HepG2 (cell line): ENCODE measurements around the gene ZBTB7C. TPM values are rescaled to one million over a fixed set of nuclear protein-coding genes. Genes with fewer than 3 reads are reported as not detected.

Experiments
- CSRNP1 ChIP-seq: sonication (generic); formaldehyde crosslinking; IDR thresholded peaks from 2 replicates; pipeline ENCODE4 v1.8.1; 2023; ENCODE audit warnings: mild to moderate bottlenecking, missing genetic modification reagents
- FOXO4 ChIP-seq: sonication (generic); formaldehyde crosslinking; conservative IDR thresholded peaks from 2 replicates; pipeline ENCODE4 v1.8.1; 2023; ENCODE audit warnings: missing genetic modification reagents
- HDAC1 ChIP-seq: sonication (generic); formaldehyde crosslinking; IDR thresholded peaks from 2 replicates; pipeline ENCODE4 v1.5.1; 2020; ENCODE audit warnings: mild to moderate bottlenecking, missing genetic modification reagents
- HNF4A ChIP-seq: sonication (generic); formaldehyde crosslinking; IDR thresholded peaks from 2 replicates; pipeline ENCODE4 v1.4.0; 2020; ENCODE audit warnings: missing genetic modification reagents
- LRRFIP1 ChIP-seq: sonication (generic); formaldehyde crosslinking; conservative IDR thresholded peaks from 2 replicates; pipeline ENCODE4 v1.4.0; 2020; ENCODE audit warnings: missing genetic modification reagents
- MAX ChIP-seq: IDR thresholded peaks from 2 replicates; pipeline ENCODE4 v1.6.1; 2012; ENCODE audit warnings: inconsistent platforms
- NR2F6 ChIP-seq, 2 experiments: IDR thresholded peaks; 2 replicates each; pipeline ENCODE4 v1.6.1; 2016; ENCODE audit warnings: antibody characterized with exemption in 1 of 2, mild to moderate bottlenecking in 1 of 2
- PAXIP1 ChIP-seq: sonication (generic); formaldehyde crosslinking; conservative IDR thresholded peaks from 2 replicates; pipeline ENCODE4 v1.4.0; 2020; ENCODE audit warnings: mild to moderate bottlenecking, missing genetic modification reagents, moderate library complexity
- SAP130 ChIP-seq: IDR thresholded peaks from 2 replicates; pipeline ENCODE4 v1.6.1; 2016; ENCODE audit warnings: low read depth
- SP5 ChIP-seq: IDR thresholded peaks from 2 replicates; pipeline ENCODE4 v1.6.1; 2016; ENCODE audit warnings: low read depth, borderline replicate concordance
- TEAD3 ChIP-seq: optimal IDR thresholded peaks from 2 replicates; pipeline ENCODE3; 2016; ENCODE audit warnings: borderline replicate concordance
- ZBTB49 ChIP-seq: sonication (generic); formaldehyde crosslinking; IDR thresholded peaks from 2 replicates; pipeline ENCODE4 v1.4.0; 2020; ENCODE audit warnings: missing genetic modification reagents, borderline replicate concordance
- ZMYM3 ChIP-seq: sonication (generic); formaldehyde crosslinking; IDR thresholded peaks from 2 replicates; pipeline ENCODE4 v1.5.1; 2020; ENCODE audit warnings: mild to moderate bottlenecking, missing genetic modification reagents
- ZNF143 ChIP-seq: sonication (generic); formaldehyde crosslinking; IDR thresholded peaks from 2 replicates; pipeline ENCODE4 v1.4.0; 2020; ENCODE audit warnings: missing genetic modification reagents
- ZNF292 ChIP-seq: sonication (generic); formaldehyde crosslinking; IDR thresholded peaks from 2 replicates; pipeline ENCODE4 v1.8.1; 2022; ENCODE audit warnings: mild to moderate bottlenecking, low read depth, missing genetic modification reagents, borderline replicate concordance
- ZNF572 ChIP-seq: sonication (generic); formaldehyde crosslinking; IDR thresholded peaks from 2 replicates; pipeline ENCODE4 v1.5.1; 2020; ENCODE audit warnings: mild to moderate bottlenecking, missing genetic modification reagents
- ZNF598 ChIP-seq: sonication (generic); formaldehyde crosslinking; IDR thresholded peaks from 2 replicates; pipeline ENCODE4 v1.5.1; 2020; ENCODE audit warnings: mild to moderate bottlenecking, missing genetic modification reagents, borderline replicate concordance
- ZNF703 ChIP-seq: sonication (generic); formaldehyde crosslinking; IDR thresholded peaks from 2 replicates; pipeline ENCODE4 v1.5.1; 2020; ENCODE audit warnings: missing genetic modification reagents, mild to moderate bottlenecking, moderate library complexity, borderline replicate concordance
- polyA plus RNA-seq, 8 experiments: library from polyadenylated mRNA; depleted of rRNA in 3 of 8; stranded (reverse) in 7 of 8; unstranded in 1 of 8; fragments of >200 nt; fragmentation: Illumina TruSeq in 4 of 8; extraction: Trizol in 4 of 8; gene quantifications; 2 replicates each; pipeline versions ENCODE4 v1.2.1 to v1.2.3, GENCODE V29; 2011 to 2016; ENCODE audit warnings: low read depth in 4 of 8, missing spikeins in 1 of 8, mixed read lengths in 1 of 8; ENCODE audit not compliant: insufficient read depth in 1 of 8
- total RNA-seq, 5 experiments: library from RNA; depleted of rRNA; stranded (reverse); fragments of >200 nt; fragmentation: Illumina TruSeq; extraction: Trizol; gene quantifications; 2 replicates each; pipeline ENCODE4 v1.2.3, GENCODE V29; 2016; ENCODE audit warnings: low read depth in 1 of 5

ZBTB7C gene
- total and polyA plus RNA-seq, 2 of the 13 experiments (the other 11 are each of a cell fraction or from before 2014, with no cell fraction given), result 0.01 to 0.04 TPM

- peak; percentile 81 for TF ChIP-seq PAXIP1 (CRISPR knock-in tag)
- TF ChIP-seq MAX, result peak; percentile 38; the same call in 1 of the 2 replicates
- no peak for TF ChIP-seq ZBTB49 (CRISPR knock-in tag)
- TF ChIP-seq ZNF143 (CRISPR knock-in tag), result peak; percentile 32; the same call in 1 of the 2 replicates
- peak; percentile 69; the same call in 1 of the 2 replicates for TF ChIP-seq SAP130 (CRISPR knock-in tag)
- TF ChIP-seq ZNF292 (CRISPR knock-in tag), result peak; percentile 88; the same call in 1 of the 2 replicates
- TF ChIP-seq ZNF572 (CRISPR knock-in tag), result no peak
- TF ChIP-seq CSRNP1 (CRISPR knock-in tag), result no peak
- TF ChIP-seq LRRFIP1 (CRISPR knock-in tag), result no peak
- peak; percentile 70 for TF ChIP-seq NR2F6 (IDR thresholded peaks at IDR 0.05)
- TF ChIP-seq NR2F6 (CRISPR knock-in tag; IDR thresholded peaks at IDR 0.05), result peak; percentile 72
- peak; percentile 76 for TF ChIP-seq HNF4A (CRISPR knock-in tag)
- TF ChIP-seq TEAD3, result peak; percentile 45
- peak; percentile 91 for TF ChIP-seq ZMYM3 (CRISPR knock-in tag)
- TF ChIP-seq FOXO4 (CRISPR knock-in tag), result no peak
- 0 out of 2 replicates have a peak, but pooled peaks have one; percentile 58 for TF ChIP-seq ZNF598 (CRISPR knock-in tag)
- TF ChIP-seq ZNF703 (CRISPR knock-in tag), result no peak
- TF ChIP-seq HDAC1 (CRISPR knock-in tag), result no peak
- TF ChIP-seq SP5 (CRISPR knock-in tag), result peak; percentile 87
Measured at GRCh38 chr18:48454261-48454757, 45.1 kb upstream of the ZBTB7C start (continued).
